Endodermal cell (in vitro differentiated cells): ENCODE measurements around the gene CLCN4. TPM values are rescaled to one million over a fixed set of nuclear protein-coding genes. Genes with fewer than 3 reads are reported as not detected.
A peak's percentile ranks its signal among the peaks of the same experiment; 100 is the strongest.

Experiments used
- DNase-seq: peaks from one replicate; pipeline ENCODE4 v3.0.0-alpha.2; 2017
- H3K27ac ChIP-seq: 2 replicates; pipeline ENCODE4 v1.5.1; 2013; ENCODE audit warnings: mild to moderate bottlenecking, low read depth, low read length, moderate library complexity
- H3K27me3 ChIP-seq: 2 replicates; pipeline ENCODE4 v1.6.1; 2013; ENCODE audit warnings: mild to moderate bottlenecking, low read length, moderate library complexity; ENCODE audit not compliant: insufficient read depth, control insufficient read depth, poor library complexity, severe bottlenecking
- H3K36me3 ChIP-seq: 2 replicates; pipeline ENCODE4 v1.7.0; 2013; ENCODE audit warnings: mild to moderate bottlenecking, low read length, moderate library complexity; ENCODE audit not compliant: control insufficient read depth, insufficient read depth
- H3K4me1 ChIP-seq: one replicate; pipeline ENCODE4 v1.7.0; 2013; ENCODE audit warnings: low read length; ENCODE audit not compliant: control insufficient read depth, insufficient read depth
- H3K4me3 ChIP-seq: 2 replicates; pipeline ENCODE4 v1.5.1; 2013; ENCODE audit warnings: mild to moderate bottlenecking, low read length, moderate library complexity
- H3K9ac ChIP-seq: 2 replicates; pipeline ENCODE4 v1.6.1; 2013; ENCODE audit warnings: mild to moderate bottlenecking, low read length, moderate library complexity; ENCODE audit not compliant: poor library complexity, severe bottlenecking; ENCODE audit errors: extremely low read depth
- H3K9me3 ChIP-seq: 2 replicates; pipeline ENCODE4 v1.6.1; 2013; ENCODE audit warnings: mild to moderate bottlenecking, low read length, moderate library complexity; ENCODE audit not compliant: control insufficient read depth
- H3K27ac Mint-ChIP-seq: 2 replicates; pipeline ENCODE4 v1.8.0; 2020; ENCODE audit warnings: mixed read lengths
- H3K27me3 Mint-ChIP-seq: 2 replicates; pipeline ENCODE4 v1.8.0; 2021; ENCODE audit warnings: mild to moderate bottlenecking, mixed read lengths; ENCODE audit not compliant: insufficient read depth
- H3K36me3 Mint-ChIP-seq: 2 replicates; pipeline ENCODE4 v1.8.0; 2020; ENCODE audit warnings: low read depth, mixed read lengths
- H3K4me1 Mint-ChIP-seq: 2 replicates; pipeline ENCODE4 v1.8.0; 2020; ENCODE audit warnings: mixed read lengths
- H3K4me3 Mint-ChIP-seq: 2 replicates; pipeline ENCODE4 v1.8.0; 2020; ENCODE audit warnings: mild to moderate bottlenecking, moderate library complexity, mixed read lengths
- H3K9me3 Mint-ChIP-seq: 2 replicates; pipeline ENCODE4 v1.8.0; 2020; ENCODE audit warnings: mild to moderate bottlenecking, mixed read lengths
- CTCF ChIP-seq: fragments of 200-600 bp; sonication (generic); conservative IDR thresholded peaks from 2 replicates; pipeline ENCODE4 v1.5.0; 2021; ENCODE audit warnings: antibody characterized with exemption, mild to moderate bottlenecking
- WGBS, 2 experiments: methylation state at CpG; one replicate each; pipeline versions ENCODE4 v1.1.5 to v1.1.7; 2013; ENCODE audit warnings: missing lambda C conversion rate in 2 of 2, mixed read lengths in 1 of 2; ENCODE audit not compliant: insufficient coverage in 1 of 2, insufficient read length in 1 of 2; 5-methylcytosine and 5-hydroxymethylcytosine counted together
- long read RNA-seq, 4 experiments: library from polyadenylated mRNA in 2 of 4; library from RNA in 1 of 4; library from capped mRNA in 1 of 4; stranded (forward) in 3 of 4; unstranded in 1 of 4; transcript quantifications; one replicate each; pipeline ENCODE4 v2.0.0, GENCODE V29; 2020 to 2021; ENCODE audit warnings: inconsistent platforms in 1 of 4
- polyA plus RNA-seq, 2 experiments: library from polyadenylated mRNA; stranded (reverse); fragments of 50-300 nt; gene quantifications; one replicate each; pipeline ENCODE4 v1.2.3, GENCODE V29; 2013
- total RNA-seq, 2 donors: library from RNA; stranded (reverse); fragmentation: NEBNext Ultra II Directional in 1 of 2; extraction: Animal tissue kit (Norgen Biotek cat#: 25700) in 1 of 2; gene quantifications; 2 replicates in 1 of 2; 3 replicates in 1 of 2; pipeline ENCODE4 v1.2.1, GENCODE V29; 2021

Gene CLCN4
- total RNA-seq: 1 to 10 TPM; 3.7 to 4.4 TPM
- 6.9 TPM for polyA plus RNA-seq (2013, experiment 1 of 2)
- 7.7 TPM for polyA plus RNA-seq (2013, experiment 2 of 2)
- long read RNA-seq, experiment 1, partial matches to known transcripts: 0 of 2 reads
- long read RNA-seq, experiment 1, other reads (novel, unspliced or antisense): 2 of 2 reads
- long read RNA-seq, experiment 2, full-length matches to known transcripts: 2 of 10 reads
- long read RNA-seq, experiment 2, partial matches to known transcripts: 6 of 10 reads
- long read RNA-seq, experiment 2, other reads (novel, unspliced or antisense): 2 of 10 reads
- long read RNA-seq, experiment 3, full-length matches to known transcripts: 5 of 23 reads
- long read RNA-seq, experiment 3, partial matches to known transcripts: 15 of 23 reads
- long read RNA-seq, experiment 3, other reads (novel, unspliced or antisense): 3 of 23 reads
- long read RNA-seq, experiment 4, partial matches to known transcripts: 1 of 1 reads
- long read RNA-seq, experiment 4, other reads (novel, unspliced or antisense): 0 of 1 reads

- H3K36me3 ChIP-seq: no peaks in the 10 kb centered on the region
- peak within 1 kb of the TSS; percentile 78 for H3K4me3 ChIP-seq
- Mint-ChIP-seq H3K9me3 (peaks cover 58% of the 10 kb centered on the region), H3K36me3 (no peaks in the 10 kb centered on the region), H3K27me3 (peaks cover 2% of the 10 kb centered on the region), H3K27ac (no peak within 1 kb of the TSS), H3K4me1 (peaks cover 18% of the 10 kb centered on the region), H3K4me3 (peak within 1 kb of the TSS; percentile 44)
- H3K4me1 ChIP-seq: peaks cover 2% of the 10 kb centered on the region
- H3K27ac ChIP-seq: peak within 1 kb of the TSS; percentile 30
- H3K27me3 ChIP-seq: no peaks in the 10 kb centered on the region
- no peak for TF ChIP-seq CTCF
- DNase-seq: peak; percentile 82
- H3K9me3 ChIP-seq: no peaks in the 10 kb centered on the region
- WGBS, 2 experiments: 20% methylated on average over 26 of the region's 27 CpGs; no CpG with 5 or more reads in 1 of the 2 experiments
- H3K9ac ChIP-seq: peak within 1 kb of the TSS; percentile 23
These were observed at the start of gene CLCN4 for GRCh38 chrX:10156199-10157031. TSS of gene CLCN4 (plus strand) at chrX:10156975. CDS start at chrX:10185033, 28,058 bp downstream.

GRCh38 chrX:10107483-10107882 is 49.3 kb upstream of the CLCN4 start:
- H3K4me3 Mint-ChIP-seq: no peak overlapping the region
- H3K27ac ChIP-seq: no peak overlapping the region
- H3K4me1 ChIP-seq: no peaks in the 10 kb centered on the region
- no peak for TF ChIP-seq CTCF
- DNase-seq: no peak
- no peak overlapping the region for H3K27ac Mint-ChIP-seq
- 83 to 100% methylated on average over 1 of the region's 2 CpGs for WGBS, 2 experiments
- H3K9me3 ChIP-seq: no peaks in the 10 kb centered on the region
- H3K4me1 Mint-ChIP-seq: no peaks in the 10 kb centered on the region
- no peaks in the 10 kb centered on the region for H3K36me3 ChIP-seq
- H3K9ac ChIP-seq: no peak overlapping the region
- no peaks in the 10 kb centered on the region for H3K27me3 ChIP-seq
- H3K27me3 Mint-ChIP-seq: no peaks in the 10 kb centered on the region
- H3K4me3 ChIP-seq: no peak overlapping the region
- peaks cover 30% of the 10 kb centered on the region for H3K36me3 Mint-ChIP-seq
- H3K9me3 Mint-ChIP-seq: peaks cover 55% of the 10 kb centered on the region

- H3K4me3 ChIP-seq: no peak overlapping the region
- H3K36me3 ChIP-seq: no peaks in the 10 kb centered on the region
- no peaks in the 10 kb centered on the region for H3K4me1 ChIP-seq
- Mint-ChIP-seq H3K36me3 (peaks cover 33% of the 10 kb centered on the region), H3K27ac (no peak overlapping the region), H3K27me3 (no peaks in the 10 kb centered on the region), H3K4me1 (no peaks in the 10 kb centered on the region), H3K9me3 (peaks cover 51% of the 10 kb centered on the region), H3K4me3 (no peak overlapping the region)
- no peak overlapping the region for H3K27ac ChIP-seq
- no peaks in the 10 kb centered on the region for H3K27me3 ChIP-seq
- 94 to 96% methylated on average over 4 to 9 of the region's 9 CpGs for WGBS, 2 experiments
- H3K9me3 ChIP-seq: no peaks in the 10 kb centered on the region
- TF ChIP-seq CTCF: no peak
- H3K9ac ChIP-seq: no peak overlapping the region
- DNase-seq: no peak
These were observed 48.5 kb upstream of the CLCN4 start for GRCh38 chrX:10108288-10108687.
